Neural cell (in vitro differentiated cells): ENCODE results near the gene CBX3. TPM values are rescaled to one million over a fixed set of nuclear protein-coding genes. Genes with fewer than 3 reads are reported as not detected.
"Not testable (repeated sequence)": the region's sequence is repeated elsewhere in the genome, so short reads cannot be mapped to it uniquely, and the experiment has no call there.

Source experiments
- H2AFZ ChIP-seq: fragments of 200-600, 300-800 bp; sonication (generic), shearing (Covaris generic); 2 replicates; pipeline ENCODE4 v1.6.0; 2014; ENCODE audit warnings: low read depth, mild to moderate bottlenecking, antibody characterized with exemption, low read length, moderate library complexity
- H3F3A ChIP-seq: fragments of 200-600 bp; shearing (Covaris generic); 2 replicates; pipeline ENCODE4 v1.6.1; 2016; ENCODE audit warnings: mild to moderate bottlenecking, moderate library complexity, mixed read lengths, antibody characterized with exemption, low read length; ENCODE audit not compliant: insufficient read depth, poor library complexity, severe bottlenecking
- H3K27ac ChIP-seq: fragments of 200-600, 300-800 bp; sonication (generic), shearing (Covaris generic); 2 replicates; pipeline ENCODE4 v1.5.1; 2014; ENCODE audit warnings: mild to moderate bottlenecking, low read length, moderate library complexity
- H3K27me3 ChIP-seq: fragments of 300-800, 200-600 bp; sonication (generic), shearing (Covaris generic); 2 replicates; pipeline ENCODE4 v1.6.0; 2014; ENCODE audit warnings: mild to moderate bottlenecking, low read depth, low read length, moderate library complexity; ENCODE audit not compliant: insufficient read depth
- H3K36me3 ChIP-seq: fragments of 300-800, 200-600 bp; sonication (generic), shearing (Covaris generic); 2 replicates; pipeline ENCODE4 v1.5.1; 2014; ENCODE audit warnings: mild to moderate bottlenecking, antibody characterized with exemption, low read length, moderate library complexity; ENCODE audit not compliant: insufficient read depth
- H3K4me2 ChIP-seq: fragments of 300-800, 200-600 bp; sonication (generic), shearing (Covaris generic); 2 replicates; pipeline ENCODE4 v1.6.0; 2014; ENCODE audit warnings: mild to moderate bottlenecking, low read length
- H3K4me3 ChIP-seq: fragments of 300-800, 200-600 bp; sonication (generic), shearing (Covaris generic); 2 replicates; pipeline ENCODE4 v1.5.1; 2014; ENCODE audit warnings: mild to moderate bottlenecking, low read length, moderate library complexity
- H3K79me2 ChIP-seq: fragments of 200-600 bp; shearing (Covaris generic); replicated peaks from 2 replicates; pipeline ENCODE4 v1.6.0; 2014; ENCODE audit warnings: mild to moderate bottlenecking, low read length, moderate library complexity; ENCODE audit not compliant: insufficient read depth
- H3K9ac ChIP-seq: fragments of 300-800, 200-600 bp; sonication (generic), shearing (Covaris generic); 2 replicates; pipeline ENCODE4 v1.6.1; 2016; ENCODE audit warnings: mild to moderate bottlenecking, low read length, mixed read lengths
- H3K9me2 ChIP-seq: fragments of 200-600 bp; shearing (Covaris generic); 2 replicates; pipeline ENCODE4 v1.6.1; 2016; ENCODE audit warnings: mild to moderate bottlenecking, low read length, mixed read lengths; ENCODE audit not compliant: insufficient read depth
- H3K9me3 ChIP-seq: fragments of 200-600, 300-800 bp; sonication (generic), shearing (Covaris generic); 2 replicates; pipeline ENCODE4 v1.6.1; 2016; ENCODE audit warnings: mild to moderate bottlenecking, mixed run types, low read length, moderate library complexity, mixed read lengths
- H4K20me1 ChIP-seq: fragments of 200-600 bp; shearing (Covaris generic); 2 replicates; pipeline ENCODE4 v1.6.1; 2016; ENCODE audit warnings: mild to moderate bottlenecking, mixed run types; ENCODE audit not compliant: insufficient read depth
- EP300 ChIP-seq: fragments of 450-650 bp; conservative IDR thresholded peaks from 2 replicates; pipeline ENCODE4 v1.6.1; 2014; ENCODE audit warnings: antibody characterized with exemption, mild to moderate bottlenecking, moderate library complexity; ENCODE audit not compliant: poor library complexity, severe bottlenecking
- EZH2 ChIP-seq: fragments of 200-600, 300-800 bp; shearing (Covaris generic), sonication (generic); IDR thresholded peaks from 2 replicates; pipeline ENCODE4 v1.6.1; 2014; ENCODE audit warnings: antibody characterized with exemption, low read length, borderline replicate concordance, mild to moderate bottlenecking; ENCODE audit not compliant: insufficient read depth, poor library complexity, severe bottlenecking
- MXI1 ChIP-seq: fragments of 450-650 bp; conservative IDR thresholded peaks from 2 replicates; pipeline ENCODE4 v1.6.1; 2014; ENCODE audit warnings: antibody characterized with exemption, mild to moderate bottlenecking; ENCODE audit not compliant: poor library complexity, severe bottlenecking
- POLR2AphosphoS5 ChIP-seq: IDR thresholded peaks from 2 replicates; pipeline ENCODE4 v1.6.1; 2012
- RAD21 ChIP-seq: fragments of 450-650 bp; conservative IDR thresholded peaks from 2 replicates; pipeline ENCODE4 v1.6.1; 2014; ENCODE audit warnings: antibody characterized with exemption, mild to moderate bottlenecking, moderate library complexity
- SMC3 ChIP-seq: fragments of 450-650 bp; conservative IDR thresholded peaks from 2 replicates; pipeline ENCODE4 v1.6.1; 2014; ENCODE audit warnings: antibody characterized with exemption, mild to moderate bottlenecking, moderate library complexity; ENCODE audit not compliant: poor library complexity
- TAF1 ChIP-seq: IDR thresholded peaks from 2 replicates; pipeline ENCODE4 v1.6.1; 2012; ENCODE audit warnings: low read depth
- polyA plus RNA-seq: library from polyadenylated mRNA; depleted of rRNA; stranded (reverse); fragments of >200 nt; gene quantifications from 2 replicates; pipeline ENCODE4 v1.2.3, GENCODE V29; 2014
- TF ChIP-seq, protein P1 (sequence below): fragments of 450-650 bp; IDR thresholded peaks from 2 replicates; pipeline ENCODE4 v1.5.1; 2014; ENCODE audit warnings: antibody characterized with exemption, mild to moderate bottlenecking, moderate library complexity; ENCODE audit not compliant: poor library complexity, severe bottlenecking
- TF ChIP-seq, protein P2 (sequence below): IDR thresholded peaks from 2 replicates; pipeline ENCODE4 v1.6.1; 2012; ENCODE audit warnings: borderline replicate concordance

CBX3 gene
- polyA plus RNA-seq, 1 donor from 2014 or later = 598 TPM

DNA sequence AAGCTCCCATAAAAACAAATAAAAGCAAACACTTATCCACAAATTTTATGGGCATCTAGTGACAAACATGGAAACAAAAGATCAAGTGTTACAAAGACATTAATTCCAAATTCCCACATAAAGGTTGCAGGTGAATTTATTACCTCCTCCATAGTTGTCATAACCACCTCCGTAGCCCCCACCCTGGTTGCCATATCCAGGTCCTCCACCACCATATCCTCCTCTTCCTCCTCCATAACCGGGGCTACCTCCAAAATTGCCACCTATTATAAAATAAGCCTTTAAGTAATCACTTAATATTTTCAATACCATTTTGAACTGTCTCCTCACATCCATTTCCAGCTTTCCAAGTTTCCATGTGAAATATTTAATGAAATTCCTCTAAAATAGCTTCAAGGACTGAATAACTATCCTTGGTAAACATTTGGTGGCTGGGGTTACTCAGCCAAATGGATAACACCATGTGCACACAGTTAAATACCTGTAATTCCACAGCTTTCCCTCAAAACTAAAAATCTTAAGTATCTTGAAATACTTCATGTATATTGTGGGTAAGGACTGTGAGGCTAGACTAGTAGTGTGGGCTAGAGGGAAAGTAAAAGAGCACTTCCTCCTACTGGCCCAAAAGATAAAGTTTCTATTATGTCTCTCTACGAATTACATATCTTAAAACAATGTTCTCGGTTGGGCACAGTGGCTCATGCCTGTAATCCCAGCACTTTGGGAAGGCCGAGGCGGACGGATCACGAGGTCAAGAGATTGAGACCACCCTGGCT is 7.9 kb upstream of the CBX3 start:
- Histone ChIP-seq H3K9ac (no peak overlapping the region), H3K9me2 (peaks cover 3% of the 10 kb centered on the region), H3K36me3 (peaks cover 40% of the 10 kb centered on the region), H3K27me3 (no peaks in the 10 kb centered on the region), H3F3A (no peaks in the 10 kb centered on the region), H3K27ac (no peak overlapping the region), H4K20me1 (peaks cover 56% of the 10 kb centered on the region), H3K4me3 (peak overlapping the region; percentile 3), H2AFZ (no peak overlapping the region), H3K4me2 (no peak overlapping the region), H3K9me3 (no peaks in the 10 kb centered on the region), H3K79me2 (peaks cover 72% of the 10 kb centered on the region)
- TF ChIP-seq TAF1 = no peak
- TF ChIP-seq, protein P1, sequence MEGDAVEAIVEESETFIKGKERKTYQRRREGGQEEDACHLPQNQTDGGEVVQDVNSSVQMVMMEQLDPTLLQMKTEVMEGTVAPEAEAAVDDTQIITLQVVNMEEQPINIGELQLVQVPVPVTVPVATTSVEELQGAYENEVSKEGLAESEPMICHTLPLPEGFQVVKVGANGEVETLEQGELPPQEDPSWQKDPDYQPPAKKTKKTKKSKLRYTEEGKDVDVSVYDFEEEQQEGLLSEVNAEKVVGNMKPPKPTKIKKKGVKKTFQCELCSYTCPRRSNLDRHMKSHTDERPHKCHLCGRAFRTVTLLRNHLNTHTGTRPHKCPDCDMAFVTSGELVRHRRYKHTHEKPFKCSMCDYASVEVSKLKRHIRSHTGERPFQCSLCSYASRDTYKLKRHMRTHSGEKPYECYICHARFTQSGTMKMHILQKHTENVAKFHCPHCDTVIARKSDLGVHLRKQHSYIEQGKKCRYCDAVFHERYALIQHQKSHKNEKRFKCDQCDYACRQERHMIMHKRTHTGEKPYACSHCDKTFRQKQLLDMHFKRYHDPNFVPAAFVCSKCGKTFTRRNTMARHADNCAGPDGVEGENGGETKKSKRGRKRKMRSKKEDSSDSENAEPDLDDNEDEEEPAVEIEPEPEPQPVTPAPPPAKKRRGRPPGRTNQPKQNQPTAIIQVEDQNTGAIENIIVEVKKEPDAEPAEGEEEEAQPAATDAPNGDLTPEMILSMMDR = no peak
- TF ChIP-seq EP300 = no peak
- no peak for TF ChIP-seq POLR2AphosphoS5
- TF ChIP-seq EZH2 = no peak
- TF ChIP-seq RAD21 = no peak
- TF ChIP-seq MXI1 = no peak
- TF ChIP-seq, protein P2, sequence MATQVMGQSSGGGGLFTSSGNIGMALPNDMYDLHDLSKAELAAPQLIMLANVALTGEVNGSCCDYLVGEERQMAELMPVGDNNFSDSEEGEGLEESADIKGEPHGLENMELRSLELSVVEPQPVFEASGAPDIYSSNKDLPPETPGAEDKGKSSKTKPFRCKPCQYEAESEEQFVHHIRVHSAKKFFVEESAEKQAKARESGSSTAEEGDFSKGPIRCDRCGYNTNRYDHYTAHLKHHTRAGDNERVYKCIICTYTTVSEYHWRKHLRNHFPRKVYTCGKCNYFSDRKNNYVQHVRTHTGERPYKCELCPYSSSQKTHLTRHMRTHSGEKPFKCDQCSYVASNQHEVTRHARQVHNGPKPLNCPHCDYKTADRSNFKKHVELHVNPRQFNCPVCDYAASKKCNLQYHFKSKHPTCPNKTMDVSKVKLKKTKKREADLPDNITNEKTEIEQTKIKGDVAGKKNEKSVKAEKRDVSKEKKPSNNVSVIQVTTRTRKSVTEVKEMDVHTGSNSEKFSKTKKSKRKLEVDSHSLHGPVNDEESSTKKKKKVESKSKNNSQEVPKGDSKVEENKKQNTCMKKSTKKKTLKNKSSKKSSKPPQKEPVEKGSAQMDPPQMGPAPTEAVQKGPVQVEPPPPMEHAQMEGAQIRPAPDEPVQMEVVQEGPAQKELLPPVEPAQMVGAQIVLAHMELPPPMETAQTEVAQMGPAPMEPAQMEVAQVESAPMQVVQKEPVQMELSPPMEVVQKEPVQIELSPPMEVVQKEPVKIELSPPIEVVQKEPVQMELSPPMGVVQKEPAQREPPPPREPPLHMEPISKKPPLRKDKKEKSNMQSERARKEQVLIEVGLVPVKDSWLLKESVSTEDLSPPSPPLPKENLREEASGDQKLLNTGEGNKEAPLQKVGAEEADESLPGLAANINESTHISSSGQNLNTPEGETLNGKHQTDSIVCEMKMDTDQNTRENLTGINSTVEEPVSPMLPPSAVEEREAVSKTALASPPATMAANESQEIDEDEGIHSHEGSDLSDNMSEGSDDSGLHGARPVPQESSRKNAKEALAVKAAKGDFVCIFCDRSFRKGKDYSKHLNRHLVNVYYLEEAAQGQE = no peak
- no peak for TF ChIP-seq SMC3

DNA sequence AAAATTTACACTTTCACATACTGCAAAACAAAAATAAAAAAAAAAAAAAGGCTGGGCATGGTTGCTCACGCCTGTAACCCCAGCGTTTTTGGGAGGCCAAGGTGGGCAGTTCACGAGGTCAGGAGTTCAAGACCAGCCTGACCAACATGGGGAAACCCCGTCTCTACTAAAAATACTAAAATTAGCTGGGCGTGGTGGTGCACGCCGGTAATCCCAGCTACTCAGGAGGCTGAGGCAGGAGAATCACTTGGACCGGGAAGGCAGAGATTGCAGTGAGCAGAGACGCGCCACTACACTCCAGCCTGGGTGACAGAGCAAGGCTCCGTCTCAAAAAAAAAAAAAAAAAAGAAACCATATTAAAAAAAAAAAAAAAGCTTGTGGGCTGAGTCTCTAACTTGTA is 6.8 kb upstream of the CBX3 start:
- H3K4me2 ChIP-seq, H3K27me3 ChIP-seq, H3K9me2 ChIP-seq, H3F3A ChIP-seq, H3K9ac ChIP-seq, H3K27ac ChIP-seq, H2AFZ ChIP-seq, H3K4me3 ChIP-seq, H3K9me3 ChIP-seq: not testable (repeated sequence)
- Histone ChIP-seq H4K20me1 (peaks cover 59% of the 10 kb centered on the region), H3K36me3 (peaks cover 29% of the 10 kb centered on the region), H3K79me2 (peaks cover 81% of the 10 kb centered on the region)
